ENCODE results near the gene MBLAC1. TPM values are rescaled to one million over a fixed set of nuclear protein-coding genes. Genes with fewer than 3 reads are reported as not detected.

The MBLAC1 gene
- total and polyA plus RNA-seq, 9 of the 15 experiments (the other 6 are each of a cell fraction or from before 2014, with no cell fraction given) = 0.03 to 3.1 (median 0.52) TPM

DNA sequence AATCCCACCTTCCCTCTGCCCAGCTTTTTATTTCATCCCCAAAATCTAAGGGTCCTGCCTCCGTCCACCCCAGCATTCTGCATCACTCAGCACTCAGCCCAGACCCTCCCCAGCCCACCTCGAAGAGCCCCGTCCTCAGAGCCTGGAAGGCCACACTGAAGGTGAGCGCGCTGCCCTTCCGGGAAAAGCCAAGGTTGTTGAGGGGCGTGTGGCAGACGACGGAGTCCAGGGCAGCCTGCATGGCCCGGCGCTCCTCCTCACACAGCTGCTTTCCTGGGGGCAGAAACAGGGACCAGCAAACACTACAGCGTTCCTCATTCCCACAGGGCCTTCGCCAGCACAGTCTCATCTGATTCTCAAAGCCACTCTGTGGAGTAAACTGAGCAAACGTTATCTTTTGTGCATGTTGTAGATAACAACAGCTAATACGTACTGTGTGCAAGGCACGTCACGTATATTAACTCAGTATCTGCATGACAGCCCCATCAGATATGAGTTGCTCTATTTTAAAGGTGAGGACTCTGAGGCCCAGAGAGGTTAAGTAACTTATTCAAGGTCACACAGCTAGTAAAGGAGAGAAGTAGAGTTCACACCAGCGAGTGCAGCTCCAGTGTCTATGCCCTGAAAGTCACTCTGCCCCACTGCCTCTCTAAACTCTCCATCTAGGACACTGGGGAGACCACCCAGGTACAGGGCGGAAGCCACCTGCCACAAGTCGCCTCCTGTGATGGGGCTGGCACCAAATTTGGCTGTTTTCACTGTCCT lies 29.0 kb downstream of the MBLAC1 start:
- intact Hi-C loops (cut with micrococcal nuclease) = loop anchor here (5.0 kb wide), 1 partner anchor 117 kb away; no protein-coding TSS in a partner anchor
- ATAC-seq (no peak), FAIRE-seq (no peak), DNase-seq (ENCODE audit: extremely low read depth in 1 of 4, low spot score in 3 of 4) (no peak)
- Histone ChIP-seq H4K20me1 (replicated peaks; ENCODE audit: control insufficient read depth, insufficient read depth, low read length) (peaks cover 10% of the 10 kb centered on the region), H2AFZ (ENCODE audit: low read depth, low read length) (no peak overlapping the region), H3K9me1 (ENCODE audit: control insufficient read depth, insufficient read depth, low read length) (no peaks in the 10 kb centered on the region), H3K27me3 (ENCODE audit: control insufficient read depth in 2 of 2, insufficient read depth in 2 of 2, low read length in 2 of 2) (no peaks in the 10 kb centered on the region), H3K9me3 (replicated peaks; ENCODE audit: control insufficient read depth, insufficient read depth, low read depth, low read length) (no peaks in the 10 kb centered on the region), H3K27ac (ENCODE audit: extremely low read depth, low read depth, low read length) (0 out of 3 replicates have a peak overlapping the region, but pooled peaks have one; percentile 91), H3K4me1 (replicated peaks in 1 of 2; ENCODE audit: control insufficient read depth in 2 of 2, insufficient read depth in 2 of 2, low read length in 2 of 2) (peaks cover 37 to 83% of the 10 kb centered on the region in 2 experiments), H3K4me3 (no peak overlapping the region), H3K4me2 (ENCODE audit: insufficient read depth, low read length) (no peak overlapping the region), H3K79me2 (ENCODE audit: control insufficient read depth, insufficient read depth, low read length) (peaks cover 30% of the 10 kb centered on the region), H3K36me3 (ENCODE audit: control insufficient read depth, insufficient read depth, low read length) (peaks cover 57% of the 10 kb centered on the region), H3K9ac (ENCODE audit: insufficient read depth in 1 of 2, low read depth in 2 of 2, low read length in 2 of 2) (peak overlapping the region in 1 of 2 experiments; percentile 98; a peak in 2 of 4 replicates)
- ChIA-PET POLR2A (interaction anchor here (0.6 to 1.4 kb wide), 4 partner anchors 8 to 23 kb away, joined by 3 to 4 read pairs (median 4); partner anchors contain the start of gene GAL3ST4), CTCF (ENCODE audit: low intra/inter-chr PET ratio) (interaction anchor here (1.1 kb wide), 1 partner anchor 60 kb away, joined by 3 read pairs; no protein-coding TSS in a partner anchor)
- no TSS peak for BruUV-seq (replicated peaks)
- in situ Hi-C loops (cut with MboI) = no loop called here
- WGBS (ENCODE audit: insufficient coverage, low coverage, missing lambda C conversion rate) = 76% methylated on average over 20 of the region's 20 CpGs
- TF ChIP-seq KLF10 (CRISPR knock-in tag; IDR thresholded peaks at IDR 0.05) (no peak), ZNF717 (CRISPR knock-in tag; IDR thresholded peaks at IDR 0.05) (0 out of 2 replicates have a peak, but pooled peaks have one; percentile 48), ZFP36 (IDR thresholded peaks at IDR 0.05; ENCODE audit: low read depth, low read length, partially characterized antibody) (peak; percentile 93), CTBP1 (IDR thresholded peaks at IDR 0.05; ENCODE audit: borderline replicate concordance) (no peak), KDM1A (IDR thresholded peaks at IDR 0.05) (peak; percentile 83 to 88), SMARCB1 (IDR thresholded peaks at IDR 0.05; ENCODE audit: insufficient read length, low read depth) (no peak), ID3 (CRISPR knock-in tag; IDR thresholded peaks at IDR 0.05) (no peak), ID3 (tag; IDR thresholded peaks at IDR 0.05) (no peak), ELF2 (CRISPR knock-in tag; IDR thresholded peaks at IDR 0.05) (no peak), HMGN3 (IDR thresholded peaks at IDR 0.05; ENCODE audit: borderline replicate concordance, extremely low read depth, insufficient read length, low read depth, low read length) (peak; percentile 16), ZNF318 (IDR thresholded peaks at IDR 0.05; ENCODE audit: borderline replicate concordance in 1 of 2, low read depth in 1 of 2) (no peak)
